Activated effector memory CD4-positive, alpha-beta T cell treated with Interleukin-2 at 50 U/mL for 16 hours (primary cell): Measurements from ENCODE around the gene TENT5C.
A peak's percentile ranks its signal among the peaks of the same experiment; 100 is the strongest.
"Not testable (repeated sequence)": the region's sequence is repeated elsewhere in the genome, so short reads cannot be mapped to it uniquely, and the experiment has no call there.

Experiments
- DNase-seq: peaks from one replicate; pipeline ENCODE4 v3.0.0-alpha.2; 2020

Gene TENT5C

DNA sequence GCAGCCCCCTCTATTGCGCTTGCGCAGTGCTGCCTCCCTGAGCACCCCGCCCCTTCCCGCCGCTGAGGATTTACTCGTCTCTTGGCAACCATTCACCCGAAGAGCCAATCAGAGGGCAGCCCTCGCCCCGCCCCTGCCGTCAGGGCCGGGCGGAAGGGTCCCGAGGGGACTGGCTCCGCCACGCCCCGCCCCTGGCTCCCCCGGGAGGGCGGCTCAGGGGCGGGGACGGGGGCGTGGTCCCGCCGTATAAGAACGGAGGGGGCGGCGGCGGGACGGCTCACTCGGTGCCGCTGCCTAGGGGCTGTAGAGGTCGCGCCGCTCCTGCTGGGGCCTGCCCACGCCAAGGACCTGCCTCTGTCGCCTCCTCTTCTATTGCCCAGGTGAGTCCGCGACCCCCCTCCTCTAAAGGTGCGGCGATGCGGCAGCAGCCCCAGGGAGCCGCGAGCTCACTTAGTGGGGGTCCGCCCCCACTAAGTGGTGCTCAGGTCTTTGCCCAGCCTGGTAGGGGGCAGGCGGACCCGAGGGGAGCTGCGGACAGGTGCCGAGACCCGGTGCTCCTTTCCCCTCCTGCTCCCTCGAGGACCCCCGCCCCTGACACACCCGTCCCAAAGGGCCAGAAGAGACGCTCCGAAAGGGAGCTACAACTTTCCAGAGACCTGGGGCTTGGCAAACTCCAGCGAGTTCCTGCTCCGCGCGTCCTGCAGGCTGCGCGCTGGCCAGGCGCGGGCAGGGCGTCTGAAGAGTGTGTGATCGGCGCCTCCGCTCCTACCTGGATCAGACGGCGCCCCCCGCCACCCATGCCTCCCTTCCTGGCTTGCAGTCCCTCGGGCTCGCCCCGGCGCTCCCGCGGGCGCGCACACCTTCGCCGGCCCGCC is at the start of gene TENT5C:
TENT5C (plus strand) TSS at position 275 of the 875 bp plus-strand sequence. CDS start 16,821 bp downstream, outside the sequence.
- DNase-seq: peak; percentile 98

GRCh38 chr1:117556341-117556740 is 49.5 kb upstream of the TENT5C start:
- no peak for DNase-seq

DNA sequence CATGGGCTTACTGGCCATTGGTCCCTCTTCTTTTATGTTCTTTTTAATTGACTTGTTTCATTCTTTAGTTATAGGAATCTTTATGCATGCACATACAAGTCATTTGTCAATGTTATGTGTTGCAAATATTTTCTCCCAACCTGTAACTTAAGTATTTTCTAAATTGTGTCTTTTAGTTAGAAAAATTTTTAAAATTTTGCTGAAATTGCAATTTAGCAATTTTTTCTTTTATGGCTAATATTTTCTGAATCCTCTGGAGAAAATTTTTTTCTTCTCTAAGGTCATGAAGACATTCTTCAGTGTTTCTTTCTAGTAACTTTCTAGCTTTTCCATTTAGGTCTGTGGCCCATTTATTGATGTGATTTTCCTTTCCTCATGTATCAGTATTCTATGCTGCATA is 48.9 kb upstream of the TENT5C start:
- no peak for DNase-seq

DNA sequence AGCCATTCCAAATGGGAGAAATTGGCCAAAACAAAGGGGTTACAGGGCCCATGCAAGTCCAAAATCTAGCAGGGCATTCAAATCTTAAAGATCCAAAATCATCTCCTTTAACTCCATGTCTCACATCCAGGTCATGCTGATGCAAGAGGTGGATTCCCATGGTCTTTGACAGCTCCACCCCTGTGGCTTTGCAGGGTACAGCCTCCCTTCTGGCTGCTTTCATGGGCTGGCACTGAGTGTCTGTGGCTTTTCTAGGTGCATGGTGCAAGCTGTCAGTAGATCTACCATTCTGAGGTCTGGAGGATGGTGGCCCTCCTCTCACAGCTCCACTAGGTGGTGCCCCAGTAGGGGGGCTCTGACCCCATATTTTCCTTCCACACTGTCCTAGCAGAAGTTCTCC is 47.4 kb upstream of the TENT5C start:
- not testable (repeated sequence) for DNase-seq

DNA sequence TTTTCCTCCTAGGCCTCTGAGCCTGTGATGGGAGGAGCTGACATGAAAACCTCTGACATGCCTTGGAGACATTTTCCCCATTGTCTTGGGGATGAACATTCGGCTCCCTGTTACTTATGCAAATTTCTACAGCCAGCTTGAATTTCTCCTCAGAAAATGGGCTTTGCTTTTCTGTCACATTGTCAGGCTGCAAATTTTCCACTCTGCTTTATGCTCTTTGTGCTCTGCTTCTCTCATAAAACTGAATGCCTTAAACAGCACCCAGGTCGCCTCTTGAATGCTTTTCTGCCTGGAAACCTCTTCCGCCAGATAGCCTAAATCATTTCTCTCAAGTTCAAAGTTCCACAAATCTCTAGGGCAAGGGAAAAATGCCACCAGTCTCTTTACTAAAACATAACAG is 46.7 kb upstream of the TENT5C start:
- no peak for DNase-seq

GRCh38 chr1:117559985-117560384 is 45.9 kb upstream of the TENT5C start:
- DNase-seq: no peak

GRCh38 chr1:117561071-117561470 is 44.8 kb upstream of the TENT5C start:
- no peak for DNase-seq

- no peak for DNase-seq
Observed at GRCh38 chr1:117561551-117561950, 44.3 kb upstream of the TENT5C start.

GRCh38 chr1:117562581-117563491 is 43.0 kb upstream of the TENT5C start:
- no peak for DNase-seq

- no peak for DNase-seq
Observed at GRCh38 chr1:117563492-117563875, 42.4 kb upstream of the TENT5C start.

DNA sequence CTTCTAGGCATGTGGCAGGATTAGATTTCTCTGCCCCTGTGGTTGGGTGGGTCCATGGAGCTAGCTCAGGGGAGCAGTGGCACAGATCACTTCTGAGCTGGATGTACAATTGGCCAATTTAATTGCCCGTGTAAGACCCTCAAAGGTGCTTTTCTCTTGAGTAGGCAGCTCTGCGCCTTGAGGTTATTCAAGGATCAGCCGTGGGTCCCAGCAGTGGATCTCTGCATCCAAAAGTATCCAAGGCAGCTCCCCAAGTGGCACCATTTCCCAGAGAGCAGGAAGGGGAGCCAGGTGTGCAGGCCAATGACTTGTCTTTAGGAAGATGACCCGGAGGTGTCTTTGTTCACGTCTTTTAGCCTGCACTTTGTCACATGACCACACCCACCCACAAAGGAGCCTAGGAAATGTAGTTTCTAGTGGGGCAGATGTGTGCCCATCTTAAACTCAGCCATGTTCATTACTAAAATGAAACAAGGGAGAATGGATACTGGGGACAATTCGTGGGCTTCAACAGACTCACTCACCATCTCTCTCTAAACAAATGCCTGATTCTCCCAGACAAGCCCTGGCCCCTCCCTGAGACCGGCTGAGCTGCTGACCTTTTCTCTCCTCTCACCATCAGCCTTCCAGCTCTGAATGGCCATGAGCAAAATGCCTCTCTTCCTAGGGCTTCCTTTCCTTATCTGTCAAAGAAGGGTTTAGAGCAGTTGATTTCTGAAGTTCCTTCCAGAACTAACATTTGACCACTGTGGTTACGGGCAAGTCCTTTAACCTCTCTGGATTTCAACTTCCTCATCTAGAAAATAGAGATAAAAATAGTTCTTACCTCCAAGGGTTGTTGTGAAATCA is 41.4 kb upstream of the TENT5C start:
- DNase-seq: no peak

DNA sequence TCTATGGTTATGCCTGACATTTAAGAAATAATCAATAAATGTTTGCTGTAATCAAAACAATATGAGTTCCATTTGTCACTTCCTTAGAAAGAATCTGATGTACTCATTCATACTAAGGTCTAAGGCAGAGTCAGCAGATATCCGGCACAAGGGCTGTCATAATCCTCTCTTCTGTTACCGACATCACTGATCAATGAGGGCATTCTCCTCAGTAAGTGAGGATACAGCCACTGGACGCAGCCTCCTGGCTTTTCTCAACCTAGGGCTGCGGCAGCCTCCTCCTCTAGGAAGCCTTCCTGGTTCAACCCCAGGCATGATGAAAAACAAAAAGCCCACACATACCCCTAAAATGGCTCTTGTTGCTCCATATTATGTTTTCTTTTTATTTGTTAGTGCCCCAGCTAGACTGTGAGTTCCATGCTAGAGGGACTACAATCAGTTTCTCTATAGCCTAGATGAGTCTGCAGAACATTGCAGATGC is 40.7 kb upstream of the TENT5C start:
- DNase-seq: no peak

- DNase-seq: no peak
Observed at GRCh38 chr1:117565745-117566455, 39.9 kb upstream of the TENT5C start.

GRCh38 chr1:117566556-117566955 is 39.3 kb upstream of the TENT5C start:
- no peak for DNase-seq

GRCh38 chr1:117567435-117567834 is 38.4 kb upstream of the TENT5C start:
- no peak for DNase-seq

DNA sequence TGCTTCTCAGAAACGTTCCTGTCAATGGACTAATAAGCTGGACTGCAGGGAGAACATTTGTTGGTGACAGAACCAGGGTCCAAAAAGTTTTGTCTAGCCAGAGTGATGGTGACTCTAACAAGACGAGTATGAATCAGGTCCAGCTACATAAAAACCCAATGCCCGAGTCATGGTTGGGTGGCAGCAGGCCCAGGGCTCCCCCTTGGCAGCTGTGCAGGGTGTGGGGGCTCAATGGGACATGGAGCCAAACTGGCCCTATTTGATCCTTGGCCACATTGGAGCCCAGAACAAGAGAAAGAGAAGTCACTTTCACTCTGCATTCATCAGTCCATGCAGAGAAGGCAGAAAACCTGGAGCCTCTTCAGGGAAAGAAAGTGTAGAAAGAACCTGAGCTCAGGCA is 37.9 kb upstream of the TENT5C start:
- DNase-seq: no peak

DNA sequence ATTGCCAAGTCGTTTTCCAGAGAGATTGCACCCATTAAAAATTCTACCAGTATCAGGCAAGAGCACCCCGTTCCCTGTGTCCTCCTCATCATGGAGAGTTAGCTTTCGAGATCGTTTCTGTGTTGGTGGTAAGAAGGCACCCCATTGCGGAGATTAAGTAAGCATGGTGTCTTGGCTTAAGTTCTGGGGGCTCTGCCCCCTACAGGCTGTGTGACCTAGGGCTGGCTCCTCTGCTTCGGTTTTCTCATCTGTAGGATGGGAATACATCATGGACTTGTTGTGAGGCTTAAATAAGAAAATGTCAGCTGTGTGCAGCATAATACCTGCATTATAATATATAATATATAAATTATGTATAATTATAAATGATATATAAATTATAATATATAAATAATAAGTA is 36.8 kb upstream of the TENT5C start:
- no peak for DNase-seq

- DNase-seq: no peak
Observed at GRCh38 chr1:117569856-117570255, 36.0 kb upstream of the TENT5C start.

- DNase-seq: no peak
Observed at GRCh38 chr1:117570988-117571409, 34.8 kb upstream of the TENT5C start.

GRCh38 chr1:117571496-117571895 is 34.4 kb upstream of the TENT5C start:
- no peak for DNase-seq

DNA sequence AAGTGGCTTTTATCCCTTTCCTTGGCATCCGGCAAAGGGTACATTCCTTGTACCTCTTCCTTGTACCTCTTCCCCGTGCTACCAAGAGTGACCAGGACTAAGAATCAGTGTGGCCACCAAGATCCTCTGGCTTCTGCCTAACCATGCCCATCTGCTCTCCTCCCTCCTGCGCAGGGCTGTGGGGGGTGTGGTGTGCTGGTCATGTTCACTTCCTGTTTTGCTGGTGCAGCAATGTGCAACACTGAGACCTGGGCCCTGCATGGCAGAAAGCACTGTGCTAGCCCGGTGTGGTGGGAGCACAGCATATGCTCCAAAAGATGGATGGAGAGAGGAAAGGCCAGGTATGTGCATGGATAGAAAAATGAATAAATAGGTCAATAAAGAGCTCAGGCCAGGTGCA is 33.3 kb upstream of the TENT5C start:
- peak; percentile 23 for DNase-seq
